ENCODE data around the gene IARS2.

- no peak for TF ChIP-seq TAF1 (IDR thresholded peaks at IDR 0.05; ENCODE audit: low read depth)
- TF ChIP-seq REST (IDR thresholded peaks at IDR 0.05; ENCODE audit: low read depth): no peak
- no peak for TF ChIP-seq RAD21 (IDR thresholded peaks at IDR 0.05; ENCODE audit: low read depth)
- no peak for TF ChIP-seq EP300 (IDR thresholded peaks at IDR 0.05; ENCODE audit: borderline replicate concordance)
- no peak for TF ChIP-seq CEBPB (IDR thresholded peaks at IDR 0.05)
- no peak for TF ChIP-seq TEAD4 (IDR thresholded peaks at IDR 0.05)
- no peak for TF ChIP-seq USF1 (IDR thresholded peaks at IDR 0.05)
- TF ChIP-seq MAX (IDR thresholded peaks at IDR 0.05): no peak
Measured at GRCh38 chr1:220056374-220056773, 37.6 kb upstream of the IARS2 start.
